A549 (cell line): Measurements from ENCODE around the gene MYH10. TPM values are rescaled to one million over a fixed set of nuclear protein-coding genes. Genes with fewer than 3 reads are reported as not detected.

Experiments
- ATAC-seq, 2 experiments: fragments of 200-7000 bp in 1 of 2; fragments of >200 bp in 1 of 2; cut with Nextera tagmentation in 1 of 2; cut with Tn5 transposase in 1 of 2; 3 replicates each; pipeline versions ENCODE4 v1.8.0 to v1.9.1; 2018 to 2020; ENCODE audit warnings: mild to moderate bottlenecking in 1 of 2, moderate library complexity in 1 of 2
- CTCF ChIA-PET: fragments of 300-600 bp; sonication (Branson Sonifier 250); formaldehyde crosslinking; extraction: SDS; loops from one replicate; lab custom pipeline; 2021; ENCODE audit warnings: antibody characterized with exemption, inconsistent platforms; lab: Yijun Ruan, JAX
- POLR2A ChIA-PET: fragments of 350-600 bp; formaldehyde crosslinking; extraction: SDS; loops from one replicate; lab custom pipeline; 2021; ENCODE audit warnings: antibody characterized with exemption, inconsistent platforms; lab: Yijun Ruan, JAX
- DNase-seq, 2 experiments: peaks; one replicate each; pipeline versions ENCODE4 v3.0.0 to v3.0.0-alpha.2; 2011 to 2016; ENCODE audit warnings: low read depth in 1 of 2, low spot score in 1 of 2
- FAIRE-seq: peaks from 2 replicates; lab custom pipeline; 2011; peaks lifted over from hg19 to GRCh38; lab: Jason Lieb, UNC
- H3K27ac ChIP-seq, 2 experiments: fragments of >200 bp; sonication (Bioruptor Twin); formaldehyde crosslinking; 3 replicates each; pipeline ENCODE4 v1.5.1; 2016 to 2017
- H3K4me1 ChIP-seq: fragments of >200 bp; sonication (Bioruptor Twin); formaldehyde crosslinking; 3 replicates; pipeline ENCODE4 v1.6.1; 2016
- H3K4me2 ChIP-seq: fragments of >200 bp; sonication (Bioruptor Twin); formaldehyde crosslinking; 3 replicates; pipeline ENCODE4 v1.6.1; 2016
- H3K4me3 ChIP-seq: fragments of >200 bp; sonication (Bioruptor Twin); formaldehyde crosslinking; 3 replicates; pipeline ENCODE4 v1.5.1; 2016
- H3K9me3 ChIP-seq: fragments of >200 bp; sonication (Bioruptor Twin); formaldehyde crosslinking; 3 replicates; pipeline ENCODE4 v1.6.1; 2016
- CBX2 ChIP-seq: fragments of 200-600 bp; sonication (generic); IDR thresholded peaks from 2 replicates; pipeline ENCODE4 v1.6.1; 2016; ENCODE audit warnings: low read depth, mild to moderate bottlenecking, borderline replicate concordance
- CHD2 ChIP-seq: fragments of 150-350 bp; IDR thresholded peaks from 2 replicates; pipeline ENCODE4 v1.6.1; 2014; ENCODE audit warnings: low read length; ENCODE audit not compliant: partially characterized antibody
- CHD4 ChIP-seq: fragments of 200-600 bp; sonication (generic); IDR thresholded peaks from 2 replicates; pipeline ENCODE4 v1.6.1; 2016; ENCODE audit warnings: antibody characterized with exemption, mild to moderate bottlenecking, borderline replicate concordance
- FOSB ChIP-seq: fragments of 250-450 bp; sonication (Bioruptor Pico); IDR thresholded peaks from 2 replicates; pipeline ENCODE4 v1.5.0; 2020; ENCODE audit warnings: mild to moderate bottlenecking, moderate library complexity
- HEYL ChIP-seq: fragments of 250-450 bp; sonication (Bioruptor Pico); IDR thresholded peaks from 2 replicates; pipeline ENCODE4 v1.8.0; 2021; ENCODE audit warnings: mild to moderate bottlenecking, moderate library complexity
- HOXA7 ChIP-seq: fragments of 250-450 bp; sonication (Bioruptor Pico); IDR thresholded peaks from 2 replicates; pipeline ENCODE4 v1.5.0; 2020; ENCODE audit warnings: mild to moderate bottlenecking, moderate library complexity
- MAFK ChIP-seq: fragments of 450-650 bp; IDR thresholded peaks from 2 replicates; pipeline ENCODE4 v1.6.1; 2014; ENCODE audit not compliant: partially characterized antibody
- POLR2A ChIP-seq: IDR thresholded peaks from 2 replicates; pipeline ENCODE4 v1.6.1; 2012; ENCODE audit warnings: mild to moderate bottlenecking, low read length
- RCOR1 ChIP-seq: fragments of 150-350 bp; IDR thresholded peaks from 2 replicates; pipeline ENCODE4 v1.6.1; 2014; ENCODE audit warnings: antibody characterized with exemption, low read length, low read depth
- RNF2 ChIP-seq: fragments of 200-600 bp; sonication (generic); IDR thresholded peaks from 2 replicates; pipeline ENCODE4 v1.6.1; 2016; ENCODE audit warnings: low read depth, mild to moderate bottlenecking, antibody characterized with exemption, moderate library complexity, borderline replicate concordance
- TP53 ChIP-seq: fragments of 250-450 bp; sonication (Bioruptor Pico); IDR thresholded peaks from 2 replicates; pipeline ENCODE4 v1.5.0; 2021; ENCODE audit warnings: mild to moderate bottlenecking, moderate library complexity
- ZNF302 ChIP-seq: fragments of 250-450 bp; sonication (Bioruptor Pico); IDR thresholded peaks from 2 replicates; pipeline ENCODE4 v1.9.0; 2021; ENCODE audit warnings: inconsistent platforms, mild to moderate bottlenecking, moderate library complexity
- WGBS: methylation state at CpG from one replicate; pipeline ENCODE4 v1.1.6; 2017; ENCODE audit errors: missing lambda C conversion rate; 5-methylcytosine and 5-hydroxymethylcytosine counted together
- polyA plus RNA-seq, 4 experiments: library from polyadenylated mRNA; depleted of rRNA in 3 of 4; stranded (reverse); fragments of >200 nt; fragmentation: RNase III in 1 of 4; extraction: RNeasy Plus Mini Kit Qiagen cat#74134 plus additional on column Dnase treatment in 1 of 4; gene quantifications; 2 replicates in 3 of 4; 3 replicates in 1 of 4; pipeline ENCODE4 v1.2.3, GENCODE V29; 2011 to 2017
- TF ChIP-seq, protein P1 (sequence below): fragments of 200-600 bp; sonication (generic); IDR thresholded peaks from 2 replicates; pipeline ENCODE4 v1.6.1; 2016; ENCODE audit warnings: antibody characterized with exemption, mild to moderate bottlenecking, moderate library complexity
- TF ChIP-seq, protein P2 (sequence below): fragments of >200 bp; sonication (Bioruptor Twin); formaldehyde crosslinking; IDR thresholded peaks from 3 replicates; pipeline ENCODE4 v1.5.1; 2016
- TF ChIP-seq, protein P3 (sequence below): fragments of 250-450 bp; sonication (Bioruptor Pico); IDR thresholded peaks from 2 replicates; pipeline ENCODE4 v1.5.0; 2021; ENCODE audit warnings: mild to moderate bottlenecking, moderate library complexity, borderline replicate concordance
- TF ChIP-seq, protein P4 (sequence below): fragments of 150-350 bp; IDR thresholded peaks from 2 replicates; pipeline ENCODE4 v1.6.1; 2014; ENCODE audit warnings: low read depth, mild to moderate bottlenecking, low read length
- TF ChIP-seq, protein P5 (sequence below): IDR thresholded peaks from 2 replicates; pipeline ENCODE4 v1.6.1; 2012
- TF ChIP-seq, protein P6 (sequence below): IDR thresholded peaks from 2 replicates; pipeline ENCODE4 v1.6.1; 2012; ENCODE audit warnings: low read depth, borderline replicate concordance
- TF ChIP-seq, protein P7 (sequence below): fragments of >200 bp; sonication (Bioruptor Twin); formaldehyde crosslinking; IDR thresholded peaks from 2 replicates; pipeline ENCODE4 v1.6.1; 2016

Gene MYH10
- polyA plus RNA-seq, 2 of the 4 experiments (the other 2 are of a cell fraction): 26.5 to 28.3 TPM

DNA sequence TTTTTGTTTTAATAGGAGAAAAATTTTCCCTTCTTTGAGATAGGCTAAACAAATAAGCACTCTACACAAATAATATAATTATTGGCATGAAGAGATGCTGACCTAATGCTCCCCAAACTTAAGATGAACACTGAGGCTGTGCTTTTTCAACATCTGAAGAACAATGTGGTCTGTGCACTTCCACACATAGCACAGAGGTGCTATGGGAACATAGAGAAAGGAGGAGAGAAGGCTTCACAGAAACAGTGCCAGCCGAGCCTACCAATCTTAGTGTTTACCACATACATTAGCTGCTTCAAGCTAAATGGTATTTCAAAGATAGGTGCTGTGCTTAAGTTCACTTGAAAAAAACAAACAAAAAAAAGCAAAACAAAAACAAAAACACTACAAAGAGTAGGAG, 72.4 kb downstream of the MYH10 start:
- 83% methylated on average over 1 of the region's 1 CpG for WGBS
- TF ChIP-seq HOXA7 (CRISPR knock-in tag): no peak
- no peak for TF ChIP-seq RCOR1
- TF ChIP-seq CHD4: no peak
- no peak for TF ChIP-seq ZNF302 (CRISPR knock-in tag)
- TF ChIP-seq TP53 (CRISPR knock-in tag): no peak
- no peak for TF ChIP-seq RNF2
- no peak for TF ChIP-seq CHD2
- TF ChIP-seq MAFK: no peak
- TF ChIP-seq, protein P1, sequence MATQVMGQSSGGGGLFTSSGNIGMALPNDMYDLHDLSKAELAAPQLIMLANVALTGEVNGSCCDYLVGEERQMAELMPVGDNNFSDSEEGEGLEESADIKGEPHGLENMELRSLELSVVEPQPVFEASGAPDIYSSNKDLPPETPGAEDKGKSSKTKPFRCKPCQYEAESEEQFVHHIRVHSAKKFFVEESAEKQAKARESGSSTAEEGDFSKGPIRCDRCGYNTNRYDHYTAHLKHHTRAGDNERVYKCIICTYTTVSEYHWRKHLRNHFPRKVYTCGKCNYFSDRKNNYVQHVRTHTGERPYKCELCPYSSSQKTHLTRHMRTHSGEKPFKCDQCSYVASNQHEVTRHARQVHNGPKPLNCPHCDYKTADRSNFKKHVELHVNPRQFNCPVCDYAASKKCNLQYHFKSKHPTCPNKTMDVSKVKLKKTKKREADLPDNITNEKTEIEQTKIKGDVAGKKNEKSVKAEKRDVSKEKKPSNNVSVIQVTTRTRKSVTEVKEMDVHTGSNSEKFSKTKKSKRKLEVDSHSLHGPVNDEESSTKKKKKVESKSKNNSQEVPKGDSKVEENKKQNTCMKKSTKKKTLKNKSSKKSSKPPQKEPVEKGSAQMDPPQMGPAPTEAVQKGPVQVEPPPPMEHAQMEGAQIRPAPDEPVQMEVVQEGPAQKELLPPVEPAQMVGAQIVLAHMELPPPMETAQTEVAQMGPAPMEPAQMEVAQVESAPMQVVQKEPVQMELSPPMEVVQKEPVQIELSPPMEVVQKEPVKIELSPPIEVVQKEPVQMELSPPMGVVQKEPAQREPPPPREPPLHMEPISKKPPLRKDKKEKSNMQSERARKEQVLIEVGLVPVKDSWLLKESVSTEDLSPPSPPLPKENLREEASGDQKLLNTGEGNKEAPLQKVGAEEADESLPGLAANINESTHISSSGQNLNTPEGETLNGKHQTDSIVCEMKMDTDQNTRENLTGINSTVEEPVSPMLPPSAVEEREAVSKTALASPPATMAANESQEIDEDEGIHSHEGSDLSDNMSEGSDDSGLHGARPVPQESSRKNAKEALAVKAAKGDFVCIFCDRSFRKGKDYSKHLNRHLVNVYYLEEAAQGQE: no peak
- TF ChIP-seq CBX2: no peak
- TF ChIP-seq POLR2A: no peak
- TF ChIP-seq, protein P2, sequence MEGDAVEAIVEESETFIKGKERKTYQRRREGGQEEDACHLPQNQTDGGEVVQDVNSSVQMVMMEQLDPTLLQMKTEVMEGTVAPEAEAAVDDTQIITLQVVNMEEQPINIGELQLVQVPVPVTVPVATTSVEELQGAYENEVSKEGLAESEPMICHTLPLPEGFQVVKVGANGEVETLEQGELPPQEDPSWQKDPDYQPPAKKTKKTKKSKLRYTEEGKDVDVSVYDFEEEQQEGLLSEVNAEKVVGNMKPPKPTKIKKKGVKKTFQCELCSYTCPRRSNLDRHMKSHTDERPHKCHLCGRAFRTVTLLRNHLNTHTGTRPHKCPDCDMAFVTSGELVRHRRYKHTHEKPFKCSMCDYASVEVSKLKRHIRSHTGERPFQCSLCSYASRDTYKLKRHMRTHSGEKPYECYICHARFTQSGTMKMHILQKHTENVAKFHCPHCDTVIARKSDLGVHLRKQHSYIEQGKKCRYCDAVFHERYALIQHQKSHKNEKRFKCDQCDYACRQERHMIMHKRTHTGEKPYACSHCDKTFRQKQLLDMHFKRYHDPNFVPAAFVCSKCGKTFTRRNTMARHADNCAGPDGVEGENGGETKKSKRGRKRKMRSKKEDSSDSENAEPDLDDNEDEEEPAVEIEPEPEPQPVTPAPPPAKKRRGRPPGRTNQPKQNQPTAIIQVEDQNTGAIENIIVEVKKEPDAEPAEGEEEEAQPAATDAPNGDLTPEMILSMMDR: no peak
- TF ChIP-seq, protein P3, sequence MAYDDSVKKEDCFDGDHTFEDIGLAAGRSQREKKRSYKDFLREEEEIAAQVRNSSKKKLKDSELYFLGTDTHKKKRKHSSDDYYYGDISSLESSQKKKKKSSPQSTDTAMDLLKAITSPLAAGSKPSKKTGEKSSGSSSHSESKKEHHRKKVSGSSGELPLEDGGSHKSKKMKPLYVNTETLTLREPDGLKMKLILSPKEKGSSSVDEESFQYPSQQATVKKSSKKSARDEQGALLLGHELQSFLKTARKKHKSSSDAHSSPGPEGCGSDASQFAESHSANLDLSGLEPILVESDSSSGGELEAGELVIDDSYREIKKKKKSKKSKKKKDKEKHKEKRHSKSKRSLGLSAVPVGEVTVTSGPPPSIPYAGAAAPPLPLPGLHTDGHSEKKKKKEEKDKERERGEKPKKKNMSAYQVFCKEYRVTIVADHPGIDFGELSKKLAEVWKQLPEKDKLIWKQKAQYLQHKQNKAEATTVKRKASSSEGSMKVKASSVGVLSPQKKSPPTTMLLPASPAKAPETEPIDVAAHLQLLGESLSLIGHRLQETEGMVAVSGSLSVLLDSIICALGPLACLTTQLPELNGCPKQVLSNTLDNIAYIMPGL: no peak
- TF ChIP-seq, protein P4, sequence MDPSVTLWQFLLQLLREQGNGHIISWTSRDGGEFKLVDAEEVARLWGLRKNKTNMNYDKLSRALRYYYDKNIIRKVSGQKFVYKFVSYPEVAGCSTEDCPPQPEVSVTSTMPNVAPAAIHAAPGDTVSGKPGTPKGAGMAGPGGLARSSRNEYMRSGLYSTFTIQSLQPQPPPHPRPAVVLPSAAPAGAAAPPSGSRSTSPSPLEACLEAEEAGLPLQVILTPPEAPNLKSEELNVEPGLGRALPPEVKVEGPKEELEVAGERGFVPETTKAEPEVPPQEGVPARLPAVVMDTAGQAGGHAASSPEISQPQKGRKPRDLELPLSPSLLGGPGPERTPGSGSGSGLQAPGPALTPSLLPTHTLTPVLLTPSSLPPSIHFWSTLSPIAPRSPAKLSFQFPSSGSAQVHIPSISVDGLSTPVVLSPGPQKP: no peak
- no peak for TF ChIP-seq HEYL (CRISPR knock-in tag)
- TF ChIP-seq, protein P5, sequence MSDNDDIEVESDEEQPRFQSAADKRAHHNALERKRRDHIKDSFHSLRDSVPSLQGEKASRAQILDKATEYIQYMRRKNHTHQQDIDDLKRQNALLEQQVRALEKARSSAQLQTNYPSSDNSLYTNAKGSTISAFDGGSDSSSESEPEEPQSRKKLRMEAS: no peak
- TF ChIP-seq, protein P6, sequence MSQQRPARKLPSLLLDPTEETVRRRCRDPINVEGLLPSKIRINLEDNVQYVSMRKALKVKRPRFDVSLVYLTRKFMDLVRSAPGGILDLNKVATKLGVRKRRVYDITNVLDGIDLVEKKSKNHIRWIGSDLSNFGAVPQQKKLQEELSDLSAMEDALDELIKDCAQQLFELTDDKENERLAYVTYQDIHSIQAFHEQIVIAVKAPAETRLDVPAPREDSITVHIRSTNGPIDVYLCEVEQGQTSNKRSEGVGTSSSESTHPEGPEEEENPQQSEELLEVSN: no peak
- TF ChIP-seq, protein P7, sequence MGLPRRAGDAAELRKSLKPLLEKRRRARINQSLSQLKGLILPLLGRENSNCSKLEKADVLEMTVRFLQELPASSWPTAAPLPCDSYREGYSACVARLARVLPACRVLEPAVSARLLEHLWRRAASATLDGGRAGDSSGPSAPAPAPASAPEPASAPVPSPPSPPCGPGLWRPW: no peak
- TF ChIP-seq FOSB (CRISPR knock-in tag): no peak
- Histone ChIP-seq H3K4me1 (peaks cover 13% of the 10 kb centered on the region; the same call in 2 of the 3 replicates), H3K27ac (no peak overlapping the region), H3K4me3 (no peak overlapping the region), H3K9me3 (no peaks in the 10 kb centered on the region), H3K4me2 (no peak overlapping the region)
- FAIRE-seq: peak; percentile 82
- POLR2A ChIA-PET: no interaction called here
- DNase-seq: no peak
- CTCF ChIA-PET: interaction anchor here (0.8 to 1.3 kb wide), 3 partner anchors 13 to 148 kb away, joined by 3 to 5 read pairs (median 4); no protein-coding TSS in a partner anchor
- ATAC-seq: no peak
